Esophagus muscularis mucosa (tissue), 4 donors: Measurements from ENCODE around the gene POLR2E.

Experiments used
- EP300 ChIP-seq: sonication (generic); formaldehyde crosslinking; IDR thresholded peaks from one replicate; pipeline ENCODE4 v1.6.1; 2017; ENCODE audit warnings: antibody characterized with exemption
- POLR2A ChIP-seq: fragments of 450-650 bp; IDR thresholded peaks from one replicate; pipeline ENCODE4 v1.6.1; 2017; ENCODE audit warnings: antibody characterized with exemption, moderate library complexity, mild to moderate bottlenecking, low read depth
- POLR2AphosphoS5 ChIP-seq, 2 donors: sonication (generic); formaldehyde crosslinking; IDR thresholded peaks; one replicate each; pipeline ENCODE4 v1.6.1; 2017; ENCODE audit warnings: antibody characterized with exemption in 2 of 2
- TF ChIP-seq, protein P1 (sequence below), 3 experiments: fragments of 200-600 bp in 2 of 3; fragments of 450-650 bp in 1 of 3; sonication (generic) in 2 of 3; IDR thresholded peaks; one replicate each; pipeline ENCODE4 v1.5.1; 2017 to 2019; ENCODE audit warnings: antibody characterized with exemption in 3 of 3, mild to moderate bottlenecking in 2 of 3, moderate library complexity in 1 of 3

DNA sequence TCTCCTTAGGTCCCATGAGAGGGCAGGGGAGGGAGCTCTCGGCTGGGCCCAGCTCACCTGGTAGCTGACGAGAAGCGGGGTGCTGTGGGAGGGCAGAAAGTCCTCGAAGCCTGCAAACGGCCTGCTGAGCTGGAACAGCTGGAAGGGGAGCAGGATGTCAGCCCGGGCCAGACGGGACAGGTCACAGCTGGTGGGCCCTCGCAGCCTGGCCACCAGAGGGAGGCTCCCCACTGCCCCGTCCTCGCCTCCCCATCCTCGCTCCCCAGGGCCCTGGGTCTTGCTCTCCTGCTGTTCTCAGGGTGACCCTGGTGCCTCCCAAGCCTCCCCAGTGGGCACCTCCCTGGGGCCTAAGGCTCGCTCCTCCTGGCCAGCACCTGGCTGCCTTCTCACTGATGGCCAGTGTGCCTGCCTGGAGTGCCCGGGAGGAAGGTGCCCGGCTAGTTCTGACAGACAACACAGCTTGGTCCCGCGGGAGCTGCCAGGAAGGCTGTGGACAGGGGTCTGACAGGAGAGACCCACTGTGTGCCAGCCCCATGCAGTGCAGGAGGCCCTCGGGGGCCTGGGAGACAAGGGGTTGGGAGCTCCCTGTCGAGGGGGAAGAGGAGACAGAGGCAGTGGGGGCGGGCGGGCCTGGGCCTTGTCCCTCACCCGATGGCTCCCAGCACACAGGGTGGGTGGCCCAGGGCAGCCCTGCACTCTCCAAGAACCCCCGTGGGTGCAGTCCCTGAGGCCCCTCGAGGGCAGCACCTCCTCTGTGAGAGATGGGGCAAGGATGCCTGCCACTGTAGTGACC is 28.9 kb upstream of the POLR2E start:
- TF ChIP-seq, protein P1, sequence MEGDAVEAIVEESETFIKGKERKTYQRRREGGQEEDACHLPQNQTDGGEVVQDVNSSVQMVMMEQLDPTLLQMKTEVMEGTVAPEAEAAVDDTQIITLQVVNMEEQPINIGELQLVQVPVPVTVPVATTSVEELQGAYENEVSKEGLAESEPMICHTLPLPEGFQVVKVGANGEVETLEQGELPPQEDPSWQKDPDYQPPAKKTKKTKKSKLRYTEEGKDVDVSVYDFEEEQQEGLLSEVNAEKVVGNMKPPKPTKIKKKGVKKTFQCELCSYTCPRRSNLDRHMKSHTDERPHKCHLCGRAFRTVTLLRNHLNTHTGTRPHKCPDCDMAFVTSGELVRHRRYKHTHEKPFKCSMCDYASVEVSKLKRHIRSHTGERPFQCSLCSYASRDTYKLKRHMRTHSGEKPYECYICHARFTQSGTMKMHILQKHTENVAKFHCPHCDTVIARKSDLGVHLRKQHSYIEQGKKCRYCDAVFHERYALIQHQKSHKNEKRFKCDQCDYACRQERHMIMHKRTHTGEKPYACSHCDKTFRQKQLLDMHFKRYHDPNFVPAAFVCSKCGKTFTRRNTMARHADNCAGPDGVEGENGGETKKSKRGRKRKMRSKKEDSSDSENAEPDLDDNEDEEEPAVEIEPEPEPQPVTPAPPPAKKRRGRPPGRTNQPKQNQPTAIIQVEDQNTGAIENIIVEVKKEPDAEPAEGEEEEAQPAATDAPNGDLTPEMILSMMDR (IDR thresholded peaks at IDR 0.05): no peak
- TF ChIP-seq POLR2A (no peak), POLR2AphosphoS5 (IDR thresholded peaks at IDR 0.05) (no peak), EP300 (no peak)
